CD14-positive monocyte (primary cell): ENCODE measurements around the gene DLGAP4. TPM values are rescaled to one million over a fixed set of nuclear protein-coding genes. Genes with fewer than 3 reads are reported as not detected.

Source experiments
- DNase-seq, 3 donors: peaks; one replicate each; pipeline ENCODE4 v3.0.0-alpha.2; 2011 to 2022
- H2AFZ ChIP-seq: 2 replicates; pipeline ENCODE4 v1.6.0; 2012; ENCODE audit warnings: mild to moderate bottlenecking, low read depth, low read length, inconsistent platforms; ENCODE audit not compliant: insufficient read depth, poor library complexity, severe bottlenecking
- H3K27ac ChIP-seq, 2 donors: 1 replicate in 1 of 2; 2 replicates in 1 of 2; pipeline ENCODE4 v1.5.1; 2012 to 2013; ENCODE audit warnings: low read length in 2 of 2, control low read depth in 1 of 2, inconsistent platforms in 1 of 2, low read depth in 1 of 2, mild to moderate bottlenecking in 1 of 2
- H3K27me3 ChIP-seq, 2 donors: one replicate each; pipeline versions ENCODE4 v1.6.0 to v1.6.1; 2011 to 2013; ENCODE audit warnings: low read length in 2 of 2; ENCODE audit not compliant: control insufficient read depth in 2 of 2, insufficient read depth in 2 of 2
- H3K36me3 ChIP-seq, 2 donors: replicated peaks in 1 of 2; 1 replicate in 1 of 2; 2 replicates in 1 of 2; pipeline versions ENCODE4 v1.5.1 to v1.6.1; 2012 to 2013; ENCODE audit warnings: low read length in 2 of 2, control low read depth in 1 of 2, inconsistent platforms in 1 of 2, mild to moderate bottlenecking in 1 of 2; ENCODE audit not compliant: insufficient read depth in 2 of 2, control insufficient read depth in 1 of 2
- H3K4me1 ChIP-seq, 2 donors: 1 replicate in 1 of 2; 2 replicates in 1 of 2; pipeline versions ENCODE4 v1.5.1 to v1.6.1; 2012 to 2013; ENCODE audit warnings: low read length in 2 of 2, control low read depth in 1 of 2, inconsistent platforms in 1 of 2, mild to moderate bottlenecking in 1 of 2, moderate library complexity in 1 of 2; ENCODE audit not compliant: insufficient read depth in 2 of 2, control insufficient read depth in 1 of 2
- H3K4me2 ChIP-seq: replicated peaks from 2 replicates; pipeline ENCODE3; 2012; ENCODE audit warnings: low read length, moderate library complexity, mild to moderate bottlenecking; ENCODE audit not compliant: poor library complexity, severe bottlenecking; ENCODE audit errors: extremely low read depth
- H3K4me3 ChIP-seq, 3 experiments: fragments of 200-600 bp in 1 of 3; sonication (generic) in 1 of 3; replicated peaks in 1 of 3; 1 replicate in 2 of 3; 2 replicates in 1 of 3; pipeline ENCODE4 v1.5.1; 2011 to 2013; ENCODE audit warnings: low read length in 3 of 3, mild to moderate bottlenecking in 3 of 3, control low read depth in 2 of 3, low read depth in 2 of 3, inconsistent platforms in 1 of 3, moderate library complexity in 1 of 3
- H3K79me2 ChIP-seq: 2 replicates; pipeline ENCODE4 v1.6.0; 2012; ENCODE audit warnings: mild to moderate bottlenecking, control low read depth, inconsistent platforms, low read length, moderate library complexity; ENCODE audit not compliant: insufficient read depth
- H3K9ac ChIP-seq: 2 replicates; pipeline ENCODE4 v1.6.0; 2017; ENCODE audit warnings: low read length, mild to moderate bottlenecking; ENCODE audit not compliant: insufficient read depth, poor library complexity, severe bottlenecking
- H3K9me3 ChIP-seq, 2 donors: replicated peaks in 1 of 2; 1 replicate in 1 of 2; 2 replicates in 1 of 2; pipeline versions ENCODE4 v1.5.1 to v1.6.1; 2012 to 2013; ENCODE audit warnings: low read length in 2 of 2, control low read depth in 1 of 2; ENCODE audit not compliant: control insufficient read depth in 1 of 2, insufficient read depth in 1 of 2
- H4K20me1 ChIP-seq: 2 replicates; pipeline ENCODE4 v1.6.0; 2012; ENCODE audit warnings: mild to moderate bottlenecking, low read length, control low read depth, moderate library complexity; ENCODE audit not compliant: insufficient read depth
- H3K27ac Mint-ChIP-seq, 7 donors: one replicate each; pipeline ENCODE4 v1.8.0; 2020; ENCODE audit warnings: mild to moderate bottlenecking in 7 of 7, mixed read lengths in 7 of 7, moderate library complexity in 6 of 7, inconsistent platforms in 2 of 7
- H3K27me3 Mint-ChIP-seq, 3 donors: one replicate each; pipeline ENCODE4 v1.8.0; 2021 to 2022; ENCODE audit warnings: low read depth in 3 of 3, mild to moderate bottlenecking in 3 of 3, mixed read lengths in 3 of 3, moderate library complexity in 3 of 3, inconsistent platforms in 1 of 3
- H3K36me3 Mint-ChIP-seq, 2 donors: one replicate each; pipeline ENCODE4 v1.8.0; 2020; ENCODE audit warnings: mixed read lengths in 2 of 2, inconsistent platforms in 1 of 2, mild to moderate bottlenecking in 1 of 2
- H3K4me1 Mint-ChIP-seq: one replicate; pipeline ENCODE4 v1.8.0; 2020; ENCODE audit warnings: mild to moderate bottlenecking, mixed read lengths
- H3K4me3 Mint-ChIP-seq, 2 donors: one replicate each; pipeline ENCODE4 v1.8.0; 2020; ENCODE audit warnings: mild to moderate bottlenecking in 2 of 2, mixed read lengths in 2 of 2, moderate library complexity in 1 of 2
- H3K9me3 Mint-ChIP-seq, 7 donors: one replicate each; pipeline ENCODE4 v1.8.0; 2020 to 2022; ENCODE audit warnings: mixed read lengths in 7 of 7, mild to moderate bottlenecking in 6 of 7, moderate library complexity in 6 of 7, inconsistent platforms in 2 of 7
- CTCF ChIP-seq: fragments of 200-600 bp; IDR thresholded peaks from one replicate; pipeline ENCODE4 v1.8.0; 2022; ENCODE audit warnings: antibody characterized with exemption, mild to moderate bottlenecking
- WGBS: methylation state at CpG from one replicate; pipeline ENCODE4 v1.1.5; 2013; ENCODE audit warnings: missing lambda C conversion rate; ENCODE audit not compliant: insufficient coverage; 5-methylcytosine and 5-hydroxymethylcytosine counted together
- intact Hi-C, 2 donors: fragments of 100-400 bp; cut with micrococcal nuclease; formaldehyde crosslinking; loops; one replicate each; pipeline versions ENCODE4 v1.15.0 to v1.15.1; 2023
- polyA plus RNA-seq, 3 donors: library from polyadenylated mRNA; depleted of rRNA in 1 of 3; unstranded in 2 of 3; stranded (reverse) in 1 of 3; fragments of 300-500 nt in 2 of 3; fragments of >200 nt in 1 of 3; fragmentation: Illumina TruSeq in 2 of 3; gene quantifications; 1 replicate in 2 of 3; 2 replicates in 1 of 3; pipeline ENCODE4 v1.2.3, GENCODE V29; 2012 to 2021

The DLGAP4 gene
- polyA plus RNA-seq, 3 donors, result 9.9 to 52.7 (median 17.6) TPM

GRCh38 chr20:36339646-36340592 is 33.8 kb downstream of the DLGAP4 start:
- H3K9ac ChIP-seq, result no peak overlapping the region

GRCh38 chr20:36340593-36340990 is 34.5 kb downstream of the DLGAP4 start:
- no peak for TF ChIP-seq CTCF
- no peak overlapping the region for H3K27ac Mint-ChIP-seq
- no peaks in the 10 kb centered on the region for H3K4me1 Mint-ChIP-seq
- H2AFZ ChIP-seq, result no peak overlapping the region
- DNase-seq, result no peak
- no peaks in the 10 kb centered on the region for H3K27me3 ChIP-seq
- no peak overlapping the region for H3K4me3 ChIP-seq
- H3K79me2 ChIP-seq, result no peaks in the 10 kb centered on the region
- intact Hi-C loops, result no loop called here
- H3K4me1 ChIP-seq, result no peaks in the 10 kb centered on the region
- WGBS, result 68% methylated on average over 6 of the region's 9 CpGs
- no peaks in the 10 kb centered on the region for H3K9me3 ChIP-seq
- peaks cover 3 to 8% (median 3%) of the 10 kb centered on the region in 3 donors for H3K27me3 Mint-ChIP-seq
- no peak overlapping the region for H3K4me3 Mint-ChIP-seq
- no peak overlapping the region for H3K4me2 ChIP-seq
- H4K20me1 ChIP-seq, result no peaks in the 10 kb centered on the region
- no peak overlapping the region for H3K9ac ChIP-seq
- no peaks in the 10 kb centered on the region for H3K36me3 ChIP-seq
- H3K27ac ChIP-seq, result no peak overlapping the region
- peaks cover 0 to 1% (median 0%) of the 10 kb centered on the region in 7 donors for H3K9me3 Mint-ChIP-seq
- H3K36me3 Mint-ChIP-seq, result no peaks in the 10 kb centered on the region

More at GRCh38 chr20:36339646-36340592, 33.8 kb downstream of the DLGAP4 start:
- Mint-ChIP-seq H3K4me3 (no peak overlapping the region), H3K36me3 (no peaks in the 10 kb centered on the region), H3K9me3 (peaks cover 0 to 1% (median 0%) of the 10 kb centered on the region in 7 donors), H3K4me1 (no peaks in the 10 kb centered on the region), H3K27me3 (peaks cover 3 to 10% (median 7%) of the 10 kb centered on the region in 3 donors), H3K27ac (no peak overlapping the region)
- no peak overlapping the region for H3K4me3 ChIP-seq
- no peaks in the 10 kb centered on the region for H3K36me3 ChIP-seq
- no peaks in the 10 kb centered on the region for H3K4me1 ChIP-seq
- WGBS, result 44% methylated on average over 19 of the region's 24 CpGs
- H3K9me3 ChIP-seq, result no peaks in the 10 kb centered on the region
- TF ChIP-seq CTCF, result no peak
- no peak overlapping the region for H3K4me2 ChIP-seq
- intact Hi-C loops, result no loop called here
- no peaks in the 10 kb centered on the region for H3K79me2 ChIP-seq
- H4K20me1 ChIP-seq, result no peaks in the 10 kb centered on the region
- H3K27me3 ChIP-seq, result no peaks in the 10 kb centered on the region
- no peak overlapping the region for H2AFZ ChIP-seq
- no peak for DNase-seq
- H3K27ac ChIP-seq, result no peak overlapping the region
